ENCODE data around the gene CFAP92.

Gene CFAP92

DNA sequence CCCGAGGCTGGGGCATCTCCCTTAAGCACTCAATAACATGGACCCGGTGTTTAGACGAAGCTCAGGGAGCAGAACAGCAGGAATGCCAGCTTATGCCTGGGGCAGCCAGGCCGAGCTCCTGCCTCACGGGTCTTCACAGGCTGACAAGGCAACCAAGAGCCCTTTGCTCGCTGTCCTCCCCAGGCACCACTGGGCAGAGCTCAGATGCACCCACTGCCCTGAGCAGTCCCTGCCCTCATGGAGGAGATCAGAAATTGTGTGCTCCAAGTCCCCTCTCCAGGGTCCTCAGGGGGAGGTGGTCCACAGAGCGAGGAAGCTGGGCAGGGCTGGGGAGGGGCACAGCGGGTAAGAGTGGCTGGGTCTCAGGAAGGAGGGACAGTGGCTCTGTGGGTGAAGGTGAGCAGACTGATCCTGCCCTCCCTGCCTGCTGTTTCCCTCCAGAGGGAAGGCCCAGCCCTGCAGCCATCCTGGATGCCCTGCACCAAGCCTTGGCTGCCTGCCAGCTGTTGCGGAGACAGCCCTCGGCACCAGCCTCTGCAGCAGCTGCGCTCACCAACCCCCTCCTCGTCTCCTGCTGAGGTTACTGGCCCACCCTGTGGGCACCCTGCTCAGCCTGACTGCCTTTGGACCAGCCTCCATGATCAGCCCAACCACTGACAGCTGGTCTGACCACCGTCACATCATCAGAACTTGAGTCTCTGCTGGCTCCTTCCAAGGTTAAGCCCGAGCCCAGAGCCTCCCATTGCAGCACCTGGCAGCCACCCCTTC lies 45.6 kb upstream of the CFAP92 start:
- H3K36me3 ChIP-seq (replicated peaks; ENCODE audit: insufficient read depth, low read length): no peaks in the 10 kb centered on the region
- no peaks in the 10 kb centered on the region for H3K79me2 ChIP-seq (ENCODE audit: low read length)
- no peak overlapping the region for H3K4me2 ChIP-seq (ENCODE audit: low read depth, low read length)
- no peaks in the 10 kb centered on the region for H4K20me1 ChIP-seq (ENCODE audit: insufficient read depth, low read length)
- no peak overlapping the region for H3K4me3 ChIP-seq (ENCODE audit: low read length)
- no peaks in the 10 kb centered on the region for H3K4me1 ChIP-seq (ENCODE audit: low read length)
- no peak for TF ChIP-seq EZH2phosphoT487 (IDR thresholded peaks at IDR 0.05; ENCODE audit: low read length)
- TF ChIP-seq, protein P1, sequence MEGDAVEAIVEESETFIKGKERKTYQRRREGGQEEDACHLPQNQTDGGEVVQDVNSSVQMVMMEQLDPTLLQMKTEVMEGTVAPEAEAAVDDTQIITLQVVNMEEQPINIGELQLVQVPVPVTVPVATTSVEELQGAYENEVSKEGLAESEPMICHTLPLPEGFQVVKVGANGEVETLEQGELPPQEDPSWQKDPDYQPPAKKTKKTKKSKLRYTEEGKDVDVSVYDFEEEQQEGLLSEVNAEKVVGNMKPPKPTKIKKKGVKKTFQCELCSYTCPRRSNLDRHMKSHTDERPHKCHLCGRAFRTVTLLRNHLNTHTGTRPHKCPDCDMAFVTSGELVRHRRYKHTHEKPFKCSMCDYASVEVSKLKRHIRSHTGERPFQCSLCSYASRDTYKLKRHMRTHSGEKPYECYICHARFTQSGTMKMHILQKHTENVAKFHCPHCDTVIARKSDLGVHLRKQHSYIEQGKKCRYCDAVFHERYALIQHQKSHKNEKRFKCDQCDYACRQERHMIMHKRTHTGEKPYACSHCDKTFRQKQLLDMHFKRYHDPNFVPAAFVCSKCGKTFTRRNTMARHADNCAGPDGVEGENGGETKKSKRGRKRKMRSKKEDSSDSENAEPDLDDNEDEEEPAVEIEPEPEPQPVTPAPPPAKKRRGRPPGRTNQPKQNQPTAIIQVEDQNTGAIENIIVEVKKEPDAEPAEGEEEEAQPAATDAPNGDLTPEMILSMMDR (IDR thresholded peaks at IDR 0.05; ENCODE audit: low read length): no peak
- TF ChIP-seq EZH2 (optimal IDR thresholded peaks at IDR 0.05; ENCODE audit: low read depth, low read length): no peak
- no peaks in the 10 kb centered on the region for H3F3A ChIP-seq (ENCODE audit: insufficient read depth, low read length)
- no peak overlapping the region for H3K9ac ChIP-seq (ENCODE audit: low read length)
- H3K9me3 ChIP-seq (replicated peaks; ENCODE audit: insufficient read depth, low read length): no peaks in the 10 kb centered on the region
- DNase-seq: no peak
- H2AFZ ChIP-seq (ENCODE audit: low read length): no peak overlapping the region
- H3K9me2 ChIP-seq (replicated peaks; ENCODE audit: insufficient read depth, low read length): no peaks in the 10 kb centered on the region
- no peak overlapping the region for H3K27ac ChIP-seq (ENCODE audit: low read length)
- H3K27me3 ChIP-seq (replicated peaks; ENCODE audit: insufficient read depth, low read length): no peaks in the 10 kb centered on the region

DNA sequence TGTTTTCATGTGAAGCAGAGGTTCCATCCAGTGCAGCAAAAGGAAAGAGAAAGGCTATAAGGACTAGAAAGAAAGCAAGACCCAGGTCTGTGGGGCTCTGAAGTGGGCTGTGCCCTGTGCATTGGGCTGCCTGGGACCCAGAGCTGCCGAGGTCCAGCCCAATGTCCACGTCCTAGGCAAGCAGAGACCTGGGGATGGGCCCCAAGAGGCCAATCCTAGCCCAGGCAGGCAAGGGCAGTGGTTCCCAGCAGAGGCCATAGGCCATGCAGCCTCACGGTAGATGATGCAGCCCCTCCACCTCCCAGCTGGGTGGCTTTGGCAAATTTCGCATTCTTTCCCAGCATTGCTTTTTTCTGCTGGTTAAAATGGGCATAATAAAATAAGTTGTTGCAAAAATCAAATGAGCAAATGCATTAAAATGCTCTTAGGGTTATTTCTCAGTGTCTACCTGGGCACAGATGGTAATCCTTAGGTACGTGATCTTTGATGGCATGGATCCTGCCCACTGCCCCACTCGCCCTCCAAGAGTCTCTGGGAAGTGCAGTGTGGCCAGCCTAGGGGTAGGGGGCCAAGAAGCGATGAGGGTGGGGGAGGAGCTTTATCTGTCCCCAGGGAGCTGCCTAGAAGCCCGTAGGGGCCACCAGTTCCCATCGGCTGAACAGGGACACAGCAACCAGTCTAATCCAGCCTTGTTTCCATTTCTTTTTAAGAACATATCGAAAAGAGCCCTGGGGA lies 44.4 kb upstream of the CFAP92 start:
- no peaks in the 10 kb centered on the region for H3K9me2 ChIP-seq (replicated peaks; ENCODE audit: insufficient read depth, low read length)
- no peak overlapping the region for H3K9ac ChIP-seq (ENCODE audit: low read length)
- H3K36me3 ChIP-seq (replicated peaks; ENCODE audit: insufficient read depth, low read length): no peaks in the 10 kb centered on the region
- no peaks in the 10 kb centered on the region for H3K27me3 ChIP-seq (replicated peaks; ENCODE audit: insufficient read depth, low read length)
- no peaks in the 10 kb centered on the region for H3K4me1 ChIP-seq (ENCODE audit: low read length)
- no peak overlapping the region for H3K4me2 ChIP-seq (ENCODE audit: low read depth, low read length)
- no peak overlapping the region for H3K4me3 ChIP-seq (ENCODE audit: low read length)
- H3K27ac ChIP-seq (ENCODE audit: low read length): no peak overlapping the region
- H3K79me2 ChIP-seq (ENCODE audit: low read length): no peaks in the 10 kb centered on the region
- H3F3A ChIP-seq (ENCODE audit: insufficient read depth, low read length): no peaks in the 10 kb centered on the region
- TF ChIP-seq EZH2phosphoT487 (IDR thresholded peaks at IDR 0.05; ENCODE audit: low read length): no peak
- TF ChIP-seq EZH2 (optimal IDR thresholded peaks at IDR 0.05; ENCODE audit: low read depth, low read length): no peak
- TF ChIP-seq, protein P1 (IDR thresholded peaks at IDR 0.05; ENCODE audit: low read length): no peak
- DNase-seq: no peak
- H2AFZ ChIP-seq (ENCODE audit: low read length): no peak overlapping the region
- H4K20me1 ChIP-seq (ENCODE audit: insufficient read depth, low read length): no peaks in the 10 kb centered on the region
- H3K9me3 ChIP-seq (replicated peaks; ENCODE audit: insufficient read depth, low read length): no peaks in the 10 kb centered on the region

DNA sequence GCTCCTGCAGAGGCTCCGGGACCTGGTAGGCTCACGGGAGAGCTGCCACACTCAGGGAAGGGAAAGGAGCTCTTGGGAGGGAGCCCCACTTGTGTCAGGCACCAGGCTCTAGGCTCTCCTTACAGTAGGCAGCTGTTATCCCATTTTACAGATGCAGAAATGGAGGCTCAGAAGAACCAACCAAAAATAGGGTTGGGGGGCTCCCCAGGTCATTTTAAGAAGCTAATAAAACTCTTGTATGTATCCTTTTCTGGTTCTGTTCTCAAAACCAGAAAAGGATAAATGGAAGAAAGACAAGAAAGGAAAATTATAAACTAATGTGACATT lies 43.2 kb upstream of the CFAP92 start:
- H3K9me3 ChIP-seq (replicated peaks; ENCODE audit: insufficient read depth, low read length): no peaks in the 10 kb centered on the region
- H3K9me2 ChIP-seq (replicated peaks; ENCODE audit: insufficient read depth, low read length): no peaks in the 10 kb centered on the region
- H3K4me1 ChIP-seq (ENCODE audit: low read length): no peaks in the 10 kb centered on the region
- H3K4me3 ChIP-seq (ENCODE audit: low read length): no peak overlapping the region
- TF ChIP-seq, protein P1 (IDR thresholded peaks at IDR 0.05; ENCODE audit: low read length): no peak
- TF ChIP-seq EZH2phosphoT487 (IDR thresholded peaks at IDR 0.05; ENCODE audit: low read length) (no peak), EZH2 (optimal IDR thresholded peaks at IDR 0.05; ENCODE audit: low read depth, low read length) (no peak)
- no peaks in the 10 kb centered on the region for H3K79me2 ChIP-seq (ENCODE audit: low read length)
- no peaks in the 10 kb centered on the region for H3K27me3 ChIP-seq (replicated peaks; ENCODE audit: insufficient read depth, low read length)
- H3K27ac ChIP-seq (ENCODE audit: low read length): no peak overlapping the region
- DNase-seq: no peak
- no peaks in the 10 kb centered on the region for H3K36me3 ChIP-seq (replicated peaks; ENCODE audit: insufficient read depth, low read length)
- no peaks in the 10 kb centered on the region for H3F3A ChIP-seq (ENCODE audit: insufficient read depth, low read length)
- H3K9ac ChIP-seq (ENCODE audit: low read length): no peak overlapping the region
- H4K20me1 ChIP-seq (ENCODE audit: insufficient read depth, low read length): no peaks in the 10 kb centered on the region
- no peak overlapping the region for H3K4me2 ChIP-seq (ENCODE audit: low read depth, low read length)
- no peak overlapping the region for H2AFZ ChIP-seq (ENCODE audit: low read length)

Measured in MM.1S (cell line).